H1 (cell line): ENCODE measurements around the gene EED. TPM values are rescaled to one million over a fixed set of nuclear protein-coding genes. Genes with fewer than 3 reads are reported as not detected.

Experiments
- polyA plus RNA-seq, 7 experiments: library from polyadenylated mRNA; depleted of rRNA in 3 of 7; stranded (reverse) in 5 of 7; unstranded in 2 of 7; fragments of >200 nt in 5 of 7; fragments of 200-250 nt in 2 of 7; gene quantifications; 1 replicate in 5 of 7; 2 replicates in 1 of 7; 4 replicates in 1 of 7; pipeline versions ENCODE4 v1.2.1 to v1.2.3, GENCODE V29; 2011 to 2013; ENCODE audit warnings: missing spikeins in 2 of 7, mixed read lengths in 2 of 7
- total RNA-seq: library from RNA; stranded (reverse); fragmentation: NEBNext Ultra II Directional; extraction: Animal tissue kit (Norgen Biotek cat#: 25700); gene quantifications from 2 replicates; pipeline ENCODE4 v1.2.1, GENCODE V29; 2021
- TF ChIP-seq, protein P1 (sequence below): fragments of 300-600 bp; sonication (generic); IDR thresholded peaks from 2 replicates; pipeline ENCODE4 v1.7.1; 2012; ENCODE audit warnings: low read length, moderate library complexity, mild to moderate bottlenecking, inconsistent platforms; ENCODE audit not compliant: insufficient replicate concordance

Gene EED
- total and polyA plus RNA-seq, 2 of the 8 experiments (the other 6 are each of a cell fraction or from before 2014, with no cell fraction given), result 12.6 to 26.9 TPM

DNA sequence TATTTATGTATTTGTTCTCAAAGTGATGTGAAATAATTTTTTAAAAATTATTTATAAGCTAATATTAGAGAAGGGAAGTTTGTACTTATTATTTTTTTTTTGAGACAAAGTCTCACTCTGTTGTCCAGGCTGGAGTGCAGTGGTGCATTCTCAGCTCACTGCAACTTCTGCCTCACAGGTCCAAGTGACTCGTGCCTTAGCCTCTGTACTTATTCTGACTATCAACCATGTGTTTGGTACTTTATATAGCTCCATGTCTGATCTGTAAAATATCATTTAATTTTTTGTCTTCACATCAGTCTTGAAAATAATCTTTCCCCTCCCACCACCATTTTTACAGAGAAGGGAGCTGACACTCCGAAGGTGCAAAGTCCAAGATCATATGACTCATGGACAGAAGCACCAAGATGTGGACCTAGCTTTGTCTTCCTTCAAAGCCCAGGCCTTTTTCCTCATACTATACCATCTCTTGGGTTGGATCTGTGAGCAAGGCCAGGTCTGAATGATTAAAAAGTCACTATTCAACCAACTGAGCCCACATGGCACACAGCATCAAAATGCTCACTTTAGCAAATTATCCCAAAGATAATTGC lies 32.4 kb upstream of the EED start (continued):
- TF ChIP-seq, protein P1, sequence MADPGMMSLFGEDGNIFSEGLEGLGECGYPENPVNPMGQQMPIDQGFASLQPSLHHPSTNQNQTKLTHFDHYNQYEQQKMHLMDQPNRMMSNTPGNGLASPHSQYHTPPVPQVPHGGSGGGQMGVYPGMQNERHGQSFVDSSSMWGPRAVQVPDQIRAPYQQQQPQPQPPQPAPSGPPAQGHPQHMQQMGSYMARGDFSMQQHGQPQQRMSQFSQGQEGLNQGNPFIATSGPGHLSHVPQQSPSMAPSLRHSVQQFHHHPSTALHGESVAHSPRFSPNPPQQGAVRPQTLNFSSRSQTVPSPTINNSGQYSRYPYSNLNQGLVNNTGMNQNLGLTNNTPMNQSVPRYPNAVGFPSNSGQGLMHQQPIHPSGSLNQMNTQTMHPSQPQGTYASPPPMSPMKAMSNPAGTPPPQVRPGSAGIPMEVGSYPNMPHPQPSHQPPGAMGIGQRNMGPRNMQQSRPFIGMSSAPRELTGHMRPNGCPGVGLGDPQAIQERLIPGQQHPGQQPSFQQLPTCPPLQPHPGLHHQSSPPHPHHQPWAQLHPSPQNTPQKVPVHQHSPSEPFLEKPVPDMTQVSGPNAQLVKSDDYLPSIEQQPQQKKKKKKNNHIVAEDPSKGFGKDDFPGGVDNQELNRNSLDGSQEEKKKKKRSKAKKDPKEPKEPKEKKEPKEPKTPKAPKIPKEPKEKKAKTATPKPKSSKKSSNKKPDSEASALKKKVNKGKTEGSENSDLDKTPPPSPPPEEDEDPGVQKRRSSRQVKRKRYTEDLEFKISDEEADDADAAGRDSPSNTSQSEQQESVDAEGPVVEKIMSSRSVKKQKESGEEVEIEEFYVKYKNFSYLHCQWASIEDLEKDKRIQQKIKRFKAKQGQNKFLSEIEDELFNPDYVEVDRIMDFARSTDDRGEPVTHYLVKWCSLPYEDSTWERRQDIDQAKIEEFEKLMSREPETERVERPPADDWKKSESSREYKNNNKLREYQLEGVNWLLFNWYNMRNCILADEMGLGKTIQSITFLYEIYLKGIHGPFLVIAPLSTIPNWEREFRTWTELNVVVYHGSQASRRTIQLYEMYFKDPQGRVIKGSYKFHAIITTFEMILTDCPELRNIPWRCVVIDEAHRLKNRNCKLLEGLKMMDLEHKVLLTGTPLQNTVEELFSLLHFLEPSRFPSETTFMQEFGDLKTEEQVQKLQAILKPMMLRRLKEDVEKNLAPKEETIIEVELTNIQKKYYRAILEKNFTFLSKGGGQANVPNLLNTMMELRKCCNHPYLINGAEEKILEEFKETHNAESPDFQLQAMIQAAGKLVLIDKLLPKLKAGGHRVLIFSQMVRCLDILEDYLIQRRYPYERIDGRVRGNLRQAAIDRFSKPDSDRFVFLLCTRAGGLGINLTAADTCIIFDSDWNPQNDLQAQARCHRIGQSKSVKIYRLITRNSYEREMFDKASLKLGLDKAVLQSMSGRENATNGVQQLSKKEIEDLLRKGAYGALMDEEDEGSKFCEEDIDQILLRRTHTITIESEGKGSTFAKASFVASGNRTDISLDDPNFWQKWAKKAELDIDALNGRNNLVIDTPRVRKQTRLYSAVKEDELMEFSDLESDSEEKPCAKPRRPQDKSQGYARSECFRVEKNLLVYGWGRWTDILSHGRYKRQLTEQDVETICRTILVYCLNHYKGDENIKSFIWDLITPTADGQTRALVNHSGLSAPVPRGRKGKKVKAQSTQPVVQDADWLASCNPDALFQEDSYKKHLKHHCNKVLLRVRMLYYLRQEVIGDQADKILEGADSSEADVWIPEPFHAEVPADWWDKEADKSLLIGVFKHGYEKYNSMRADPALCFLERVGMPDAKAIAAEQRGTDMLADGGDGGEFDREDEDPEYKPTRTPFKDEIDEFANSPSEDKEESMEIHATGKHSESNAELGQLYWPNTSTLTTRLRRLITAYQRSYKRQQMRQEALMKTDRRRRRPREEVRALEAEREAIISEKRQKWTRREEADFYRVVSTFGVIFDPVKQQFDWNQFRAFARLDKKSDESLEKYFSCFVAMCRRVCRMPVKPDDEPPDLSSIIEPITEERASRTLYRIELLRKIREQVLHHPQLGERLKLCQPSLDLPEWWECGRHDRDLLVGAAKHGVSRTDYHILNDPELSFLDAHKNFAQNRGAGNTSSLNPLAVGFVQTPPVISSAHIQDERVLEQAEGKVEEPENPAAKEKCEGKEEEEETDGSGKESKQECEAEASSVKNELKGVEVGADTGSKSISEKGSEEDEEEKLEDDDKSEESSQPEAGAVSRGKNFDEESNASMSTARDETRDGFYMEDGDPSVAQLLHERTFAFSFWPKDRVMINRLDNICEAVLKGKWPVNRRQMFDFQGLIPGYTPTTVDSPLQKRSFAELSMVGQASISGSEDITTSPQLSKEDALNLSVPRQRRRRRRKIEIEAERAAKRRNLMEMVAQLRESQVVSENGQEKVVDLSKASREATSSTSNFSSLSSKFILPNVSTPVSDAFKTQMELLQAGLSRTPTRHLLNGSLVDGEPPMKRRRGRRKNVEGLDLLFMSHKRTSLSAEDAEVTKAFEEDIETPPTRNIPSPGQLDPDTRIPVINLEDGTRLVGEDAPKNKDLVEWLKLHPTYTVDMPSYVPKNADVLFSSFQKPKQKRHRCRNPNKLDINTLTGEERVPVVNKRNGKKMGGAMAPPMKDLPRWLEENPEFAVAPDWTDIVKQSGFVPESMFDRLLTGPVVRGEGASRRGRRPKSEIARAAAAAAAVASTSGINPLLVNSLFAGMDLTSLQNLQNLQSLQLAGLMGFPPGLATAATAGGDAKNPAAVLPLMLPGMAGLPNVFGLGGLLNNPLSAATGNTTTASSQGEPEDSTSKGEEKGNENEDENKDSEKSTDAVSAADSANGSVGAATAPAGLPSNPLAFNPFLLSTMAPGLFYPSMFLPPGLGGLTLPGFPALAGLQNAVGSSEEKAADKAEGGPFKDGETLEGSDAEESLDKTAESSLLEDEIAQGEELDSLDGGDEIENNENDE, result no peak
